ENCODE results near the gene CDT1.

The CDT1 gene

DNA sequence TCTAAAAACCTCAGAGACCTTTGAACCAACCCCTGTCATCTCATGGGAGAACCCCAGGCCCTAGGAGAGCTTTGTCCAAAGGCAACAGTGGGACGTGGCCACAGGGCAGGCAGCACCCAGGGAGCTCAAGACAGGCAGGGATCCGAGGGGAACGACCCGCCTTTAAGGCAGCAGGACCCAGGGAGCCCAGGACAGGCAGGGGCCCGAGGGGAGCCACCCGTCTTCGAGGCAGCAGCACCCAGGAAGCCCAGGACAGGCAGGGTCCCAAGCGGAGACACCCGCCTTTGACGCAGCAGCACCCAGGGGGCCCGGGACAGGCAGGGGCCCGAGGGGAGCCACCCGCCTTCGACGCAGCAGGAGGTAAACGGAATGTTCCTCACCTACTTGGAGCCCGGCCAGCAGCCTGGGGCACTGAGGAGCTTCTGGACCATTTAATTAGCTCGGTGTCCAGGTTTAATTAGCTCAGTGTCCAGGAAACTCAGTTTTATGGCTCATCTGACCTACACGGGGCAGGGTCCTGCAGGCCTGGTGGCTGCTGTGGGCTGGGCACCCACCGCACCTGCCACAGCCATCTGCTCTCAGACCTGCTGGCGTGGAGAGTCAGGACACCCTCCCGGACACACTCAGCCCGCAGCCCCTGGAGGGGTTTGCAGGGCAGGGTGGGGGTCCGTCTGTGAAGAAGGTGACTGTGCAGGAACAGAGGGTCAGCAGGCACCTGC lies 43.0 kb upstream of the CDT1 start:
- no peak overlapping the region for H3K4me2 ChIP-seq
- no peak overlapping the region for H2AFZ ChIP-seq (ENCODE audit: low read depth)
- H4K20me1 ChIP-seq (ENCODE audit: insufficient read depth) = peaks cover 41% of the 10 kb centered on the region; the same call in 1 of the 2 replicates
- H3K9ac ChIP-seq = no peak overlapping the region
- TF ChIP-seq, protein P1, sequence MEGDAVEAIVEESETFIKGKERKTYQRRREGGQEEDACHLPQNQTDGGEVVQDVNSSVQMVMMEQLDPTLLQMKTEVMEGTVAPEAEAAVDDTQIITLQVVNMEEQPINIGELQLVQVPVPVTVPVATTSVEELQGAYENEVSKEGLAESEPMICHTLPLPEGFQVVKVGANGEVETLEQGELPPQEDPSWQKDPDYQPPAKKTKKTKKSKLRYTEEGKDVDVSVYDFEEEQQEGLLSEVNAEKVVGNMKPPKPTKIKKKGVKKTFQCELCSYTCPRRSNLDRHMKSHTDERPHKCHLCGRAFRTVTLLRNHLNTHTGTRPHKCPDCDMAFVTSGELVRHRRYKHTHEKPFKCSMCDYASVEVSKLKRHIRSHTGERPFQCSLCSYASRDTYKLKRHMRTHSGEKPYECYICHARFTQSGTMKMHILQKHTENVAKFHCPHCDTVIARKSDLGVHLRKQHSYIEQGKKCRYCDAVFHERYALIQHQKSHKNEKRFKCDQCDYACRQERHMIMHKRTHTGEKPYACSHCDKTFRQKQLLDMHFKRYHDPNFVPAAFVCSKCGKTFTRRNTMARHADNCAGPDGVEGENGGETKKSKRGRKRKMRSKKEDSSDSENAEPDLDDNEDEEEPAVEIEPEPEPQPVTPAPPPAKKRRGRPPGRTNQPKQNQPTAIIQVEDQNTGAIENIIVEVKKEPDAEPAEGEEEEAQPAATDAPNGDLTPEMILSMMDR (conservative IDR thresholded peaks at IDR 0.05; ENCODE audit: low read depth, low read length) = no peak
- H3K27ac ChIP-seq = no peak overlapping the region
- no peaks in the 10 kb centered on the region for H3K36me3 ChIP-seq (ENCODE audit: insufficient read depth)
- peaks cover 95% of the 10 kb centered on the region for H3K79me2 ChIP-seq (ENCODE audit: insufficient read depth, low read depth)
- no peaks in the 10 kb centered on the region for H3K27me3 ChIP-seq (ENCODE audit: insufficient read depth, low read depth)
- H3K4me1 ChIP-seq (ENCODE audit: low read depth, poor library complexity, severe bottlenecking) = no peaks in the 10 kb centered on the region
- no peak overlapping the region for H3K4me3 ChIP-seq (IDR thresholded peaks at IDR 0.05; ENCODE audit: insufficient read depth, low read depth, low read length)

DNA sequence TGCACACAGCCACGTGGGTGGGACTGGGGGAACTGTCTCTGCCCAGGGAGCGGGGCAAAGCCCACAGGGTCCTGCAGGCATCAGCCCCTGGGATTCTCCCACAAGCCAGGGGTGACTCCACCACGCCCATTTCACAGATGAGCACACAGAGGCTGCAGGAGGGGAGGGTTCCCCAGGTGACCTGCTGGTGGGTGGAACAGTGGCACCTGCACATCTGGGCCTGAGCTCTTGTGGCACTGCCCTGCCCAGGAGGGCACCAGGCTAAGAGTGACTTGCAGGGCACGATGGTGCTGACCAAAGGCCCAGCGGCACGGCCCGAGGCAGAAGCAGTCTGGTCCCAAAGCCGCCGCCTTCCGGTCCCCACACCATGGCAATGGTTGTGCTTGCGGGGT lies 42.5 kb upstream of the CDT1 start:
- H3K4me1 ChIP-seq (ENCODE audit: low read depth, poor library complexity, severe bottlenecking) = no peaks in the 10 kb centered on the region
- no peak overlapping the region for H2AFZ ChIP-seq (ENCODE audit: low read depth)
- H3K27me3 ChIP-seq (ENCODE audit: insufficient read depth, low read depth) = no peaks in the 10 kb centered on the region
- TF ChIP-seq, protein P1 (conservative IDR thresholded peaks at IDR 0.05; ENCODE audit: low read depth, low read length) = no peak
- peaks cover 46% of the 10 kb centered on the region; the same call in 1 of the 2 replicates for H4K20me1 ChIP-seq (ENCODE audit: insufficient read depth)
- no peak overlapping the region for H3K4me2 ChIP-seq
- no peaks in the 10 kb centered on the region for H3K36me3 ChIP-seq (ENCODE audit: insufficient read depth)
- peaks cover 95% of the 10 kb centered on the region for H3K79me2 ChIP-seq (ENCODE audit: insufficient read depth, low read depth)
- no peak overlapping the region for H3K27ac ChIP-seq
- no peak overlapping the region for H3K9ac ChIP-seq
- no peak overlapping the region for H3K4me3 ChIP-seq (IDR thresholded peaks at IDR 0.05; ENCODE audit: insufficient read depth, low read depth, low read length)

DNA sequence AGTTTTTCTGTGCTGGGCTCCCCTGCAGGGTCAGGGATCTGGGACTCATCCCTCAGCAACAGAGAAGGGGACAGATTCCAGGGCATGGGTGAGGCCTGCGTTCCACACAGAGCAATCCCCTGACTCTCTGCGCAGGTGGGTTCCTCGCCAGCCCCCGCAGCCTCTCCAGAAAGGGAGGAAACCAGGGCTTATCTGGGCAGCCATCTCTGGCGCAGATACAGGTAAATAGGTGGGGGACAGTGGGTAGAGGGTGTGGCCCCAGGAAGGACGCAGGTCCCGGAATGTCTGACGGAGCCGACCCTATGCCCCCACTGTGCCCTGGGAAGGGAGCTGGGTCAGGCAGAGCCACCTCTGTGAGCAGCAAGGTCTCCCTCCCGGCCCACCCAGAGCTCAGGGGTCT lies 41.8 kb upstream of the CDT1 start:
- Histone ChIP-seq H4K20me1 (ENCODE audit: insufficient read depth) (peaks cover 52% of the 10 kb centered on the region), H3K4me2 (no peak overlapping the region), H2AFZ (ENCODE audit: low read depth) (no peak overlapping the region), H3K36me3 (ENCODE audit: insufficient read depth) (no peaks in the 10 kb centered on the region; the same call in 1 of the 2 replicates), H3K79me2 (ENCODE audit: insufficient read depth, low read depth) (peaks cover 95% of the 10 kb centered on the region), H3K4me3 (IDR thresholded peaks at IDR 0.05; ENCODE audit: insufficient read depth, low read depth, low read length) (no peak overlapping the region), H3K4me1 (ENCODE audit: low read depth, poor library complexity, severe bottlenecking) (no peaks in the 10 kb centered on the region), H3K27me3 (ENCODE audit: insufficient read depth, low read depth) (no peaks in the 10 kb centered on the region), H3K27ac (no peak overlapping the region), H3K9ac (no peak overlapping the region)
- TF ChIP-seq, protein P1 (conservative IDR thresholded peaks at IDR 0.05; ENCODE audit: low read depth, low read length) = no peak

DNA sequence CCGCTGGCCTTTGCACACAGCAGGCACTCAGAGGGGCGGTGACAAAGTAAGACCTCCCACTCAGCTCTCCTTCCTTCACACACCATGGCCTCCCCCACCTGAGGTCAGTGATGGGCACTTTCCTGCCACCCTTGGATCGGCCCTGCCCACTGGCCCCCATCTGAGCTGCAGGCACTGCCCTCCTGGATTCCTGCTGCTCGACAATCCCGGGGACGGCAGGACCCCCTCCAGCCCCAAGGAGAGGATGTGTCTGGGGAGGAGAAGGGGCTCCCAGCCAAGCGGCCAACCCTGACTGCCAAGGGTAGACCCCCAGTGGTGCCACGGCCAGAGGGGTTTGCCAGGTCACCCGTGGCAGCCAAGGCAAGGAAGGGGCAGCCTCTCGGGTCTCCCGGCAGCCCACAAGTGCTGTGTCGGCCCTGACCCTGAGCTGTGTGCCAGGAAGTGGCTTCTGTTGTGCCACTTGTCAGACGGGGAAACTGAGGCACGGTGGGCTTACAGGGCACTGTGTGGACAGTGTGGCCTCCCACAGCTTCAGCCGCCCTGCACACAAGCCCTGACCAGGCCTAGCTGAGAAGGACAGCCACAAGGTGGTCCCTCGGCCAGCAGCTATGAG lies 41.2 kb upstream of the CDT1 start:
- H3K27me3 ChIP-seq (ENCODE audit: insufficient read depth, low read depth) = no peaks in the 10 kb centered on the region
- no peaks in the 10 kb centered on the region for H3K4me1 ChIP-seq (ENCODE audit: low read depth, poor library complexity, severe bottlenecking)
- no peak overlapping the region for H3K9ac ChIP-seq
- H2AFZ ChIP-seq (ENCODE audit: low read depth) = no peak overlapping the region
- no peaks in the 10 kb centered on the region; the same call in 1 of the 2 replicates for H3K36me3 ChIP-seq (ENCODE audit: insufficient read depth)
- peaks cover 98% of the 10 kb centered on the region for H3K79me2 ChIP-seq (ENCODE audit: insufficient read depth, low read depth)
- no peak overlapping the region for H3K27ac ChIP-seq
- no peak overlapping the region for H3K4me3 ChIP-seq (IDR thresholded peaks at IDR 0.05; ENCODE audit: insufficient read depth, low read depth, low read length)
- no peak overlapping the region for H3K4me2 ChIP-seq
- peaks cover 58% of the 10 kb centered on the region for H4K20me1 ChIP-seq (ENCODE audit: insufficient read depth)
- TF ChIP-seq, protein P1 (conservative IDR thresholded peaks at IDR 0.05; ENCODE audit: low read depth, low read length) = no peak
